ENCODE data around the gene SLC4A4. TPM values are rescaled to one million over a fixed set of nuclear protein-coding genes. Genes with fewer than 3 reads are reported as not detected.
A peak's percentile ranks its signal among the peaks of the same experiment; 100 is the strongest.

The SLC4A4 gene
- total RNA-seq, 1 experiment from 2014 or later = 0.16 TPM

- DNase-seq (ENCODE audit: low read depth, low spot score) = no peak
- in situ Hi-C loops (cut with HindIII; ENCODE audit: low pct_unique_long_range_greater_than_20kb, low sequenced_read_pairs) = no loop called here
These were observed 147.9 kb downstream of the SLC4A4 start for GRCh38 chr4:71486550-71487343.

GRCh38 chr4:71487344-71487920 is 148.6 kb downstream of the SLC4A4 start:
- peak; percentile 9 for DNase-seq (ENCODE audit: low read depth, low spot score)
- in situ Hi-C loops (cut with HindIII; ENCODE audit: low pct_unique_long_range_greater_than_20kb, low sequenced_read_pairs) = no loop called here

GRCh38 chr4:71494539-71494938 is 155.7 kb downstream of the SLC4A4 start:
- DNase-seq (ENCODE audit: low read depth, low spot score) = no peak
- in situ Hi-C loops (cut with HindIII; ENCODE audit: low pct_unique_long_range_greater_than_20kb, low sequenced_read_pairs) = no loop called here

- in situ Hi-C loops (cut with HindIII; ENCODE audit: low pct_unique_long_range_greater_than_20kb, low sequenced_read_pairs) = no loop called here
- DNase-seq (ENCODE audit: low read depth, low spot score) = no peak
These were observed 156.6 kb downstream of the SLC4A4 start for GRCh38 chr4:71495454-71495853.

GRCh38 chr4:71497078-71497477 is 158.3 kb downstream of the SLC4A4 start:
- no peak for DNase-seq (ENCODE audit: low read depth, low spot score)
- in situ Hi-C loops (cut with HindIII; ENCODE audit: low pct_unique_long_range_greater_than_20kb, low sequenced_read_pairs) = no loop called here

GRCh38 chr4:71498002-71498401 is 159.2 kb downstream of the SLC4A4 start:
- in situ Hi-C loops (cut with HindIII; ENCODE audit: low pct_unique_long_range_greater_than_20kb, low sequenced_read_pairs) = no loop called here
- no peak for DNase-seq (ENCODE audit: low read depth, low spot score)

GRCh38 chr4:71498625-71499024 is 159.8 kb downstream of the SLC4A4 start:
- no peak for DNase-seq (ENCODE audit: low read depth, low spot score)
- in situ Hi-C loops (cut with HindIII; ENCODE audit: low pct_unique_long_range_greater_than_20kb, low sequenced_read_pairs) = no loop called here

- in situ Hi-C loops (cut with HindIII; ENCODE audit: low pct_unique_long_range_greater_than_20kb, low sequenced_read_pairs) = no loop called here
- no peak for DNase-seq (ENCODE audit: low read depth, low spot score)
These were observed 163.2 kb downstream of the SLC4A4 start for GRCh38 chr4:71501992-71502391.

GRCh38 chr4:71518283-71518989 is 179.6 kb downstream of the SLC4A4 start:
- in situ Hi-C loops (cut with HindIII; ENCODE audit: low pct_unique_long_range_greater_than_20kb, low sequenced_read_pairs) = no loop called here
- no peak for DNase-seq (ENCODE audit: low read depth, low spot score)

GRCh38 chr4:71520308-71520707 is 181.5 kb downstream of the SLC4A4 start:
- DNase-seq (ENCODE audit: low read depth, low spot score) = no peak
- in situ Hi-C loops (cut with HindIII; ENCODE audit: low pct_unique_long_range_greater_than_20kb, low sequenced_read_pairs) = no loop called here

- DNase-seq (ENCODE audit: low read depth, low spot score) = no peak
- in situ Hi-C loops (cut with HindIII; ENCODE audit: low pct_unique_long_range_greater_than_20kb, low sequenced_read_pairs) = no loop called here
These were observed 182.0 kb downstream of the SLC4A4 start for GRCh38 chr4:71520850-71521249.

- in situ Hi-C loops (cut with HindIII; ENCODE audit: low pct_unique_long_range_greater_than_20kb, low sequenced_read_pairs) = no loop called here
- no peak for DNase-seq (ENCODE audit: low read depth, low spot score)
These were observed 185.9 kb downstream of the SLC4A4 start for GRCh38 chr4:71524756-71525155.

GRCh38 chr4:71526637-71527406 is 188.0 kb downstream of the SLC4A4 start:
- in situ Hi-C loops (cut with HindIII; ENCODE audit: low pct_unique_long_range_greater_than_20kb, low sequenced_read_pairs) = no loop called here
- peak; percentile 30 for DNase-seq (ENCODE audit: low read depth, low spot score)

- no peak for DNase-seq (ENCODE audit: low read depth, low spot score)
- in situ Hi-C loops (cut with HindIII; ENCODE audit: low pct_unique_long_range_greater_than_20kb, low sequenced_read_pairs) = no loop called here
These were observed 193.6 kb downstream of the SLC4A4 start for GRCh38 chr4:71532407-71532806.

- no peak for DNase-seq (ENCODE audit: low read depth, low spot score)
- in situ Hi-C loops (cut with HindIII; ENCODE audit: low pct_unique_long_range_greater_than_20kb, low sequenced_read_pairs) = no loop called here
These were observed 194.3 kb downstream of the SLC4A4 start for GRCh38 chr4:71533121-71533520.

GRCh38 chr4:71537551-71538065 is 198.8 kb downstream of the SLC4A4 start:
- no peak for DNase-seq (ENCODE audit: low read depth, low spot score)
- in situ Hi-C loops (cut with HindIII; ENCODE audit: low pct_unique_long_range_greater_than_20kb, low sequenced_read_pairs) = no loop called here

GRCh38 chr4:71538528-71538927 is 199.7 kb downstream of the SLC4A4 start:
- in situ Hi-C loops (cut with HindIII; ENCODE audit: low pct_unique_long_range_greater_than_20kb, low sequenced_read_pairs) = no loop called here
- no peak for DNase-seq (ENCODE audit: low read depth, low spot score)

GRCh38 chr4:71540749-71541269 is 202.0 kb downstream of the SLC4A4 start:
- peak; percentile 39 for DNase-seq (ENCODE audit: low read depth, low spot score)
- in situ Hi-C loops (cut with HindIII; ENCODE audit: low pct_unique_long_range_greater_than_20kb, low sequenced_read_pairs) = no loop called here

All from SK-MEL-5 (cell line).